Stimulated activated memory B cell treated with anti-CD40 and anti-IgM and Interleukin-4, amounts not matched to agents 10 μg/mL and 1 μg/mL and 100 μg/mL, for 72 hours (primary cell): ENCODE data around the gene TIMP2.

Experiments
- ATAC-seq: fragments of 150-1000 bp; cut with Tn5 transposase; 2 replicates; pipeline ENCODE4 v1.10.0; 2021
- H3K27ac Mint-ChIP-seq: one replicate; pipeline ENCODE4 v1.8.0; 2022; ENCODE audit warnings: mild to moderate bottlenecking, mixed read lengths
- H3K27me3 Mint-ChIP-seq: one replicate; pipeline ENCODE4 v1.8.0; 2022; ENCODE audit warnings: mixed read lengths
- H3K36me3 Mint-ChIP-seq: one replicate; pipeline ENCODE4 v1.8.0; 2022; ENCODE audit warnings: mixed read lengths
- H3K4me1 Mint-ChIP-seq: one replicate; pipeline ENCODE4 v1.8.0; 2022; ENCODE audit warnings: mixed read lengths
- H3K4me3 Mint-ChIP-seq: one replicate; pipeline ENCODE4 v1.8.0; 2022; ENCODE audit warnings: mild to moderate bottlenecking, moderate library complexity, mixed read lengths
- H3K9me3 Mint-ChIP-seq: one replicate; pipeline ENCODE4 v1.8.0; 2022; ENCODE audit warnings: mixed read lengths

Gene TIMP2

DNA sequence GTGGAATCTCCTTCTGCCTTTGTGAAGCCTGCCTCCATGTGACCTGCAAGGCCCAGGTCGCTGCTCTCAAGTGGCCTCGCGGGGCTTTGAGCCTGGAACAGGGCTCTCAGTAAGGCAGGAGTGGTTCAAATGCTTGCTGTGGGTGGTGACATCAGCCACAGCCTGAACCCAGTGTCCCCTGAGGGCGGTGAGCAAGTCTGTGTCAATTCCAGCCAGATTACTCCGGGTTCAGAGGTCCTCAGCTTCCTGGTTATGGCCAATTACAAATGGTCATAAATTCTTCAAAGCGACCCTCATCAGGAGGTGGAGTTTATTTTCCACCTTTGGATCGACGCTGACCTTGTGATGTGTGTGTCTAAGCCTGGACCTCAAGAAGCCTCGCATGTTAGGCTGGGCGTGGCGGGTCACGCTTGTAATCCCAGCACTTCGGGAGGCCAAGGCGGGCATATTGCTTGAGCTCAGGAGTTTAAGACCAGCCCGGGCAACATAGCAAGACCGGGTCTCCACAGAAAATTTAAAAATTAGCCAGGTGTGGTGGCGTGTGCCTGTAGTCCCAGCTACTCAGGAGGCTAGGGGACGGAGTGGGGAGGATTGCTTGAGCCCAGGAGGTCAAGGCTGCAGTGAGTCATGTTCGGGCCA is 37.3 kb upstream of the TIMP2 start:
- H3K4me1 Mint-ChIP-seq = peaks cover 28% of the 10 kb centered on the region
- no peak overlapping the region for H3K27ac Mint-ChIP-seq
- H3K9me3 Mint-ChIP-seq = no peaks in the 10 kb centered on the region
- no peaks in the 10 kb centered on the region for H3K36me3 Mint-ChIP-seq
- ATAC-seq = no peak
- no peak overlapping the region for H3K4me3 Mint-ChIP-seq
- H3K27me3 Mint-ChIP-seq = peaks cover 10% of the 10 kb centered on the region

DNA sequence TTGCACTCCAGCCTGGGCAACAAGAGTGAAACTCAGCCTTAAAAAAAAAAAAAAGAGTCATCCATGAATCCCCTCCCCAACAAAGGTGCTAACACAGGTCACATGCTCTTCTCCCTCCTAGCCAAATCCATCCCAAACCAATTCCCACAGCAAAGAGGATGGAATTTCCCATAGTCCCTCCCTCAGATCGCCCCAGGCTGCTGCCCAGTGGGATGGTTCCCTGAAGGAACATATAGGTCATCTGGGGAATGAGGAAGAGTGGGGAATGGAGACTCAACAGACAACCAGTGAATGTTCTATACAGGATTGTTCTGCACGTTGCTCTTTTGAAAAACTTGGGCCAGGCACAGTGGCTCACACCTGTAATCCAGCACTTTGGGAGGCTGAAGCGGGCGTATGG is 36.4 kb upstream of the TIMP2 start:
- no peak for ATAC-seq
- H3K27ac Mint-ChIP-seq = no peak overlapping the region
- peaks cover 20% of the 10 kb centered on the region for H3K4me1 Mint-ChIP-seq
- peaks cover 10% of the 10 kb centered on the region for H3K27me3 Mint-ChIP-seq
- no peaks in the 10 kb centered on the region for H3K9me3 Mint-ChIP-seq
- no peak overlapping the region for H3K4me3 Mint-ChIP-seq
- no peaks in the 10 kb centered on the region for H3K36me3 Mint-ChIP-seq

DNA sequence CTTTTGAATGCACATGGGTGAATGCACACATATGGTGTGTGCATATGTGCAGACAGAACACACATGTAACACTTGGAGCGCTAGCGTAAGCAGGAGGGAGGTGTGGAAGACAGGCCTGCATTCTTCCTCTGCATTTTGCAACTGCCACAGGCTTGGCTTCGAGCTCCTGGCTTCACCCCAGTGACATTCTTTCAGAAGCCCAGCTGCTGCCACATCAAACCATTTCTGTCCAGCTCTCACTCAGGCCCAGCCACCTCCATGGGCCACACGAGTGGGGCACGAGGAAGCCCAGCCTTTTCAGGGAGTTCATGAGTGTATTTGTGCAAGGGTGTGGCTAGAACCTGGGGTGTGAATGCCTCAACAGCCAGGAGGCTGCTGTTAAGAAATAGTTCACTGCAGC is 35.7 kb upstream of the TIMP2 start:
- Mint-ChIP-seq H3K9me3 (no peaks in the 10 kb centered on the region), H3K27ac (no peak overlapping the region), H3K36me3 (no peaks in the 10 kb centered on the region), H3K4me3 (no peak overlapping the region), H3K4me1 (peaks cover 16% of the 10 kb centered on the region), H3K27me3 (peaks cover 15% of the 10 kb centered on the region)
- no peak for ATAC-seq

DNA sequence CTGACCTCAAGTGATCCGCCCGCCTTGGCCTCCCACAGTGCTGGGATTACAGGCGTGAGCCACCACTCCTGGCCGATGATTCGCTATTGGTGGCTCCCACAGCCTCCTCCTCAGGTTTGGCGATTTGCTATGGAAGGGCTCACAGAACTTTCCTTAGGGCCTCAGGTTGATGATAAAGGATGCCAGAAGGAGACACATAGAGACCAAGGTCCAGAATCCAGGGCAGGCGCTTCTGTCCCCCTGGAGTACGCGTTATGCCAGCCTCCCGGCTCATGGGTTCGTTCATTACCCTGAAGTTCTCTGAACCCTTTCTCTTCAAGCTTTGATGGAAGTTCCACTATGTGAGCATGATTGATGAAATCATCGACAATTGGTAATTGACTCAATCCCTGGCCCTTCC is 34.6 kb upstream of the TIMP2 start:
- Mint-ChIP-seq H3K4me1 (peaks cover 4% of the 10 kb centered on the region), H3K36me3 (no peaks in the 10 kb centered on the region), H3K4me3 (no peak overlapping the region), H3K27ac (no peak overlapping the region), H3K27me3 (peaks cover 27% of the 10 kb centered on the region), H3K9me3 (no peaks in the 10 kb centered on the region)
- no peak for ATAC-seq

DNA sequence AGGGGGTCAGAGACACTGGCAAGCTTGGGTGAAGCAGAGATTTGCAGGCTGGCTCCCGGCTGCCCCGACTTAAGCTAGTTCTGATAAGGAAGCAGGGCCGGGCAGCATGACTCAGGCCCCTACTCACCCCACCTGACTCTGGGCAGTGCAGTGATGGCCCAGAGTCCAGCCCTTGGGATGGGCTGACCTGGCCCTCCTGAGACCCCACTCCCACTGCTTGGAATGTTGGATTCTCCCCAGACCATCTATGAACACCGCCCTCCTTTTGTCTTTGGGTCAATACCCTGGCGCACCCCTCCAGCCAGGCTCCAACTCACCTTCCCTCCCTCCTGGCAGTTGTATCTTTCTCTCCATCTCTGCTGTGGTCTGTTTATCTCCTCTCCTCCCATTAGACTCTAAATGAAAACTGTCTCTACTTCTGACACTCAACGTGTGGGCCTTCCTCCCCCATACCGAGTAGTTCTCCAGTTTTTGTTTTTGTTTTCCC is 33.5 kb upstream of the TIMP2 start:
- Mint-ChIP-seq H3K27ac (no peak overlapping the region), H3K4me1 (no peaks in the 10 kb centered on the region), H3K4me3 (no peak overlapping the region), H3K9me3 (no peaks in the 10 kb centered on the region), H3K36me3 (no peaks in the 10 kb centered on the region), H3K27me3 (peaks cover 36% of the 10 kb centered on the region)
- no peak for ATAC-seq

DNA sequence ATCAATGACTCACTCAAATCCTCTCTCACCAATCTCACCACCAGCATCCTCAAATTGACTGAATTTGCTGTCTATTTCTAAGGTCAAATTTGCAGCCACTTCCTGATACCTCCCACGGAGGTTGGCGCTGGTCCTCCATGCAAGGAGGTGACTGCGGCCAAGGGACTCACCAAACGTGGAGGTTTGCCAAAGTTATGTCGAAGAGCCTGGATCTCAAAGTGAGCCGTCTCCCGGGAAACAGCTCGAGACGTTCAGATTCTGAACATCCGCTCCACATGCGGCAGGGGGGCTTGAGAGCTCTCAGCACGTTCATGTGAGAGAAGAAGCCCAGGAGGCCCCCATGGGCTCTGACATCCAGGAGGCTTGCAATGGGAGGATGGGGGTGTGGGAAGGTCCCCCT is 31.9 kb upstream of the TIMP2 start:
- Mint-ChIP-seq H3K27me3 (peaks cover 52% of the 10 kb centered on the region), H3K27ac (no peak overlapping the region), H3K4me3 (no peak overlapping the region), H3K36me3 (no peaks in the 10 kb centered on the region), H3K4me1 (no peaks in the 10 kb centered on the region), H3K9me3 (no peaks in the 10 kb centered on the region)
- no peak for ATAC-seq

DNA sequence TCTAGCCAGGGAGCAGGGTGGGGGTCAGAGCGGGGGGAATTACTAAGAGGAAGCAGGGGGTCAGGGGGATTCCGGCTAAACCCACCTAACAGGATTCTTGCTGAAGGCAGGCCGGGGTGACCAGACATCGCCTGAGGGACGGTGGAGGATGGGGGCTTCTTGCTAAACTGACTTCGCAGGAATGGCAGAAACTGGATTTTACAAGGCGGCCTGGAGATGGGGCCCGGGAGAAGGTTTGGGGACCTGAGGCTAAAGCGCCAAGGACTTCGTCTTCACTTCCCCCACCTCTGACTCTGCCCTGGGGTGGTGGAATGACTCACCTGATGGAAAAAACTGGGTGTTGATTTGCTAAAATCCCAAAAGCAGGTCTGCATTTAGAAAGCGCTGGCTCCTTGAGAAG is 31.1 kb upstream of the TIMP2 start:
- Mint-ChIP-seq H3K27ac (no peak overlapping the region), H3K27me3 (peaks cover 61% of the 10 kb centered on the region), H3K4me3 (no peak overlapping the region), H3K36me3 (peaks cover under 1% of the 10 kb centered on the region), H3K9me3 (peaks cover under 1% of the 10 kb centered on the region), H3K4me1 (no peaks in the 10 kb centered on the region)
- ATAC-seq = no peak

DNA sequence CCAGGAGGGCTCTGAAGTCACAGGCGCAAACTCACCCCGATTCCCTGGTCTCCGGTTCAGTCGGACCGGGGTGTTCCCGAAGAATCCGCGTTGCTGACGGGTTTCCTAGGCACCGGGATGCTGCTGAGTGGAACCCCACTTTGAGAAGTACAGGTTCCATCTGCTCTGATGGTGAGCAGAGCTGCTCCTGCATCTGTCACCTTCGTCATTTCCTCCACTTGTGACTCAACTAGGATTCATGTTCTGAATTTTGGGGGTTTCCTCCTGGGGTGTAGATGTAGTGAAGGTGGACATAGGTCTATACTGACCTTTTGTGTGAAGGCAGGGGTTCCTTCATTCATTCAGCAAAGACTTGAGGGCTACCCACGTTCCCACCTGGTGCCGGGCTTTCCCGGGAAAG is 29.5 kb upstream of the TIMP2 start:
- Mint-ChIP-seq H3K27ac (no peak overlapping the region), H3K36me3 (peaks cover 7% of the 10 kb centered on the region), H3K4me3 (no peak overlapping the region), H3K27me3 (peaks cover 74% of the 10 kb centered on the region), H3K9me3 (peaks cover 10% of the 10 kb centered on the region), H3K4me1 (no peaks in the 10 kb centered on the region)
- peak; percentile 39 for ATAC-seq

DNA sequence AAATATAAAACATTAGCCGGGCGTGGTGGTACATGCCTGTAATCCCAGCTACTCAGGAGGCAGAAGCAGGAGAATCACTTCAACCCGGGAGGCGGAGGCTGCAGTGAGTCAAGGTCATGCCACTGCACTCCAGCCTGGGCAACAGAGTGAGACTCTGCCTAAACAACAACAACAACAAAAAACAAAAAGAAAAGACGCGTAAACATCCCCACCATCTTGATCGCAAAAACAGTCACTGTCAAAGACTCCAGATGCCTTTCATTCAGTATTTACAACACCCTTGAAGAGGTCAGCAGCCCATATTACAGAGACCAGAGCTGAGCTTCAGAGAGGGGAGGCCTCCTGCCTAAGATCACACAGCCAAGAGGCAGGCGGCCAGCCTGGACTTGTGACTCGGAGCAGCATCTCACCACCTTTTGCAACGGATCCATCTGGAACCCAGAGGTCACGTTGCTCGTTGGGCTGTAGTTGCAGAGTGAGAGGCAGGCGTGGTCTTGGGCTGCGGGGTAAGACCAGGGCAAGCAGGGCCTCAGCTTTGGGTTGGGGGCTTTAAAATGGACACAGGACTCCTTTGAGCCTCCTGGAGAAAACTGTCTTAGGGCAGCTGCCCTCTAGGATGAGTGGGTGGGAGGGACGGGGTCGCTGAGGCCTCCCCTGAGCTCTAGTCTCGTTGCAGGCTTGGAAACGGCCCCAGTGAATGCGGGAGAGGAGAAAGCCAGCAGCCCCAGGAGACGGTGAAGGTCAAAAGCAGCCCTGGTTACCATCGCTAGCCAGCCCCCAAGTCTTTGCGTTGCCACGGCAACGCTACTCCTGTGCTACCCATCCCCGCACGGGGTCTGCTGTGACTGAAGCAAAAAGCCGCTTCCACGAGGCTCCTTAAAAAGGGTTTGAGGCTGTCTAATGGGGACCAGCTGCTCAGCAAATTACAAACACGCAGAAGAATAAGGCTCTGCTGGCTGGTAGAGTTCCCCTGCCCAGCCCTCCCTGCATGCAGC is 28.5 kb upstream of the TIMP2 start:
- Mint-ChIP-seq H3K4me3 (no peak overlapping the region), H3K9me3 (peaks cover 12% of the 10 kb centered on the region), H3K4me1 (no peaks in the 10 kb centered on the region), H3K36me3 (peaks cover 7% of the 10 kb centered on the region), H3K27ac (no peak overlapping the region), H3K27me3 (peaks cover 74% of the 10 kb centered on the region)
- no peak for ATAC-seq

DNA sequence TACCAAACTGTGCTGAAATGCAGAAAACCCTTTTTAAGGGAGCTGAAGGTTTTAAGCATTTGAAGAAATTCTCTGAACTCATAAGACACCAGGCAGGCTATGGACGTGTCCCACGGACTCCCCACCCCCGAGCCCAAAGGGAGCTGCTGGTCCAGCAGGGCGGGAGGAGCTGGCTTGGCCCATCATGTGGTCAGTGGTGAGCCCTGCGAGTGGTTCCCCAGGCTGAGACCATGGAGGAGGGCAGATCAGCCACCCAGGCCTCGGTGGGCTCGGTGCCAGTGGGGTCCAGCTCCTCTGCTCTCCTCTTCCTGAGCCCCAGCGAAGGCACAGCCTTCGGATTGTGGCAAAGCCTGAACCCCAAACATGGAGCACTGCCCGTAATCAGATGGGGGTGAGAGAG is 27.5 kb upstream of the TIMP2 start:
- ATAC-seq = no peak
- peaks cover 80% of the 10 kb centered on the region for H3K27me3 Mint-ChIP-seq
- H3K27ac Mint-ChIP-seq = no peak overlapping the region
- no peak overlapping the region for H3K4me3 Mint-ChIP-seq
- H3K4me1 Mint-ChIP-seq = no peaks in the 10 kb centered on the region
- H3K36me3 Mint-ChIP-seq = peaks cover 7% of the 10 kb centered on the region
- H3K9me3 Mint-ChIP-seq = peaks cover 12% of the 10 kb centered on the region

DNA sequence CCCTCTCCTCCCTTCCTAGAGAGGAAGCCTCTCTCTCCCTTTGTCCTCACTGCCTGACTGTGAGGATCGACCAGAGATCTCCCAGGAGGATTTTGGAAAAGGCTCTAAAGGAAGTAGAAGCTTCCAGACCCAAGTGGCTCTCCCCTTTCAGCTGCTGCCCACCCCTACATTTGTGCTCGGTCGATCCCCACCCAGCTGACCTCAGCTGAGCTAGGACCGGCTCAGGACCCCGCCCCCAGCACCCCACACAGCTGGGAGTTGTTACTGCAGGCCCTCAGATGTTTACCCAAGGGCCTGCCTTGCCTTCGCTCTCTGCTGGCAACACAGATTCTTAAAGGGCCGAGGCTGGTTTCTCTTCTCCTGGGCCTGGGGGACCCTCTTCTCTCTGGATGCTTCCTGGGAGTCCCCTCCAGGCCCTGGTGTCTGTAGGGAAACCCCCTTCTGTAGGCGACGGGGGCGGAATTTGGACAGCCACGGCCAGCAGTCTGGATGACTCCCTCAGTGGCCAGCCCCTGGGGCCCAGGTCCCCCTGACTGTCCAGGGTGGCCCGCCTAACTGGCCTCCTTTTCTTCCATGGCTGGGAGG is 26.9 kb upstream of the TIMP2 start:
- Mint-ChIP-seq H3K4me1 (no peaks in the 10 kb centered on the region), H3K4me3 (no peak overlapping the region), H3K9me3 (peaks cover 12% of the 10 kb centered on the region), H3K27me3 (peaks cover 81% of the 10 kb centered on the region), H3K36me3 (peaks cover 7% of the 10 kb centered on the region), H3K27ac (no peak overlapping the region)
- no peak for ATAC-seq

DNA sequence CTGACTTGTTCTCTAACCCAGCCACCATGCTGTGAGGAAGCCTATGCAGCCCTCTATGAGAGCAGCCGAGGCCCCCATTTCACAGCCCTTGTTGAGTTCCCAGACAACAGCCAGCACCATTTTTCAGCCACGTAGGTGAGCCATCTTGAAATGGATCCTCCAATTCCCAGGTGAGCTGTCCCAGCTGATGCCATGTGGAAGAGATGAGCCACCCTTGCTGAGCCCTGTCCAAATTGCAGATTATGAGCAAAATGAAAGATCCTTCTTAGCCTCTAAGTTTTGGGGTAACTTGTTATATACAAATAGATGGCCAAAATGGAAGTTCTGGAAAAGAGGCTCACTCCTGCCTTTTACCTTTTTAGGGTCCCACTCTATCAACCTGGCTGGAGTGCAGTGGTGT is 25.7 kb upstream of the TIMP2 start:
- Mint-ChIP-seq H3K4me3 (no peak overlapping the region), H3K27ac (no peak overlapping the region), H3K27me3 (peaks cover 81% of the 10 kb centered on the region), H3K4me1 (peaks cover 7% of the 10 kb centered on the region), H3K9me3 (peaks cover 12% of the 10 kb centered on the region), H3K36me3 (peaks cover 7% of the 10 kb centered on the region)
- no peak for ATAC-seq

DNA sequence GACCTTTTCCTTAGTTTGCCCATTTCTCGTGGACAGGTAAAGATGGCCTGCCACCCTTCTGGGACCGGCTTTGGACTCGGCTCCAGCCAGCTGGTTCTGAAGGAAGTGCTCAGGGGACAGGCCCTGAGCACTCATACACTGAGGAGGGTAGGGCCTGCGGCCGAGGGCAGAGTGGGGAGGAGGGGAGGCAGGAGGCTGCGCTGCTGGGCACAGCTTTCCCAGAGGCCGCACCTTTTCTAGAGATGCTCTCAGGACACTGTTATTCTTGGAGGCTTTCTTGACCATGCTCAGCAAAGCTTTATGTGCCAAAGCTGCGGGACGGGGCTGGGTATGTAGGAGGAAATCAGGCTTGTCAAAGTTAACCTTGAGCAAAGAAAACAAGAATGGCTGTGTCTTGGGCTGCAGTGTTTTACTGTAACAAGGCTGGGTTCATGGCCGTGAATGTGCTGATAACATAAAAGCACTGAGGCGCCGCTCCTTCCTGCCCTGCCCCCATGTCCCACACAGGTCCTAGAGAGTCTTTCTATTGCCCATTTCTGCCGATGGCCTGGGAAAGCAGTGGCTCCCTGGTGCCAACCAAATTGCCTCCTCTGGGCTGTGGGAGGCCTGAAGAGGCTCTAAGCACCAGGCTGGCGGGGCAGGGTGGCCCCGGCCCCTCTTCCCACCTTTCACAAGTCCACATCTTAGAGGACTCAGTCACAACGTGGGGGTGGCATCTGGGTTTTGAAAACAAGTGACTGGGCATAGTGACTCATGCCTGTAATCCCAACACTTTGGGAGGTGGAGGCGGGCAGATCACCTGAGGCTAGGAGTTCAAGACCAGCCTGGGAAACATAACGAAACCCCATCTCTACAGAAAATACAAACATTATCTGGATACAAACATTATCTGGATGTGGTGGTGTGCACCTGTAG is 22.3 kb upstream of the TIMP2 start:
- ATAC-seq = no peak

DNA sequence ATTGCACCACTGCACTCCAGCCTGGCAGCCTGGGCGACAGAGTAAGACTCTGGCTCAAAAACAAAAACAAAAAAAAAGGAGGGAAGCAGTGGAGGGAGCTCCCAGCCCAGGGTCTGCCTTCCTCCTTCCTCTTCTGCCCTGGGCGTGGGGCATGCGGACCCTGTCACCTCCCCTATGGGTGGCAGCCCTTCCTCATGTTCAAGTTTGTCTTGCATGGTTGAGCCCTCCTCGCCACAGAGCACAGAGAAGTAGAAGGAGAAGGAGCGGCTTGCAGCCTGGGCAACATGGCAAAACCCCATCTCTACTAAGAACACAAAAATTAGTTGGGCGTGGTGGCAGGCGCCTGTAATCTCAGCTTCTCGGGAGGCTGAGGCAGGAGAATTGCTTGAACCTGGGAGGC is 21.4 kb upstream of the TIMP2 start:
- Mint-ChIP-seq H3K36me3 (peaks cover 7% of the 10 kb centered on the region), H3K4me1 (peaks cover 13% of the 10 kb centered on the region), H3K27me3 (peaks cover 69% of the 10 kb centered on the region), H3K27ac (no peak overlapping the region), H3K9me3 (peaks cover 12% of the 10 kb centered on the region), H3K4me3 (no peak overlapping the region)
- no peak for ATAC-seq

More for the DNA sequence above, 22.3 kb upstream of the TIMP2 start:
- Mint-ChIP-seq H3K27ac (no peak overlapping the region), H3K9me3 (peaks cover 12% of the 10 kb centered on the region), H3K4me3 (no peak overlapping the region), H3K36me3 (peaks cover 7% of the 10 kb centered on the region), H3K4me1 (peaks cover 13% of the 10 kb centered on the region), H3K27me3 (peaks cover 78% of the 10 kb centered on the region)

DNA sequence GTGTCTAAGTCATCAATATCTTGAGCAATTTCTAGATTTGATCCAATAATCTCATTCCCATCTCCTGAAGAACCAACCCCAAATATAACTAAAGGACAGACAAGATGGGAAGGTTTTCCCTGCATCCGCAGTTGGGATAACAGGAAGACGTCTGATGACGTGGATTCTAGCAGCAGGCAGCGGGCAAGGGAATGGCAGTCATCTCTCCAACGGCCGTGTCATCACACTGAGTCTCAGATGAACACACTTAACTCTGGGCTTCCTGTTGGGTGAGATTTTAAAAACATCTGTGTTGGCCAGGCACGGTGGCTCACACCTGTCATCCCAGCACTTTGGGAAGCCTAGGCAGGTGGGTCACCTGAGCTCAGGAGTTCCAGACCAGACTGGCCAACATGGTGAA is 20.9 kb upstream of the TIMP2 start:
- Mint-ChIP-seq H3K4me3 (no peak overlapping the region), H3K27me3 (peaks cover 64% of the 10 kb centered on the region), H3K27ac (no peak overlapping the region), H3K9me3 (peaks cover 10% of the 10 kb centered on the region), H3K36me3 (peaks cover 6% of the 10 kb centered on the region), H3K4me1 (peaks cover 13% of the 10 kb centered on the region)
- no peak for ATAC-seq
